Liver (tissue), 9 donors: Measurements from ENCODE around the gene RBM39. TPM values are rescaled to one million over a fixed set of nuclear protein-coding genes. Genes with fewer than 3 reads are reported as not detected.
"Not testable (repeated sequence)": the region's sequence is repeated elsewhere in the genome, so short reads cannot be mapped to it uniquely, and the experiment has no call there.

Experiments used
- DNase-seq: peaks from one replicate; pipeline ENCODE4 v3.0.0-alpha.2; 2017; ENCODE audit warnings: low spot score
- H3K27ac ChIP-seq, 2 donors: one replicate each; pipeline ENCODE4 v1.7.0; 2013; ENCODE audit warnings: inconsistent platforms in 2 of 2, low read length in 2 of 2, control low read depth in 1 of 2, low read depth in 1 of 2, mild to moderate bottlenecking in 1 of 2
- H3K27me3 ChIP-seq, 4 donors: one replicate each; pipeline versions ENCODE4 v1.6.1 to v1.7.0; 2013; ENCODE audit warnings: low read length in 3 of 4, inconsistent platforms in 1 of 4, mild to moderate bottlenecking in 1 of 4, moderate library complexity in 1 of 4; ENCODE audit not compliant: control insufficient read depth in 4 of 4, insufficient read depth in 4 of 4
- H3K36me3 ChIP-seq, 4 donors: one replicate each; pipeline versions ENCODE4 v1.6.1 to v1.7.0; 2013; ENCODE audit warnings: low read length in 3 of 4, mild to moderate bottlenecking in 3 of 4, low read depth in 1 of 4, moderate library complexity in 1 of 4; ENCODE audit not compliant: control insufficient read depth in 4 of 4, insufficient read depth in 3 of 4
- H3K4me1 ChIP-seq, 4 donors: one replicate each; pipeline versions ENCODE4 v1.6.1 to v1.7.0; 2013; ENCODE audit warnings: low read length in 3 of 4, mild to moderate bottlenecking in 3 of 4, moderate library complexity in 1 of 4; ENCODE audit not compliant: control insufficient read depth in 4 of 4, insufficient read depth in 4 of 4
- H3K4me3 ChIP-seq, 3 donors: one replicate each; pipeline versions ENCODE4 v1.6.1 to v1.7.0; 2013; ENCODE audit warnings: low read length in 3 of 3, control low read depth in 1 of 3, low read depth in 1 of 3, mild to moderate bottlenecking in 1 of 3
- H3K9ac ChIP-seq, 2 donors: one replicate each; pipeline ENCODE4 v1.7.0; 2013; ENCODE audit warnings: low read length in 2 of 2, mild to moderate bottlenecking in 2 of 2, moderate library complexity in 2 of 2, control low read depth in 1 of 2, low read depth in 1 of 2
- H3K9me3 ChIP-seq, 4 donors: one replicate each; pipeline versions ENCODE4 v1.6.1 to v1.7.0; 2013; ENCODE audit warnings: low read length in 3 of 4; ENCODE audit not compliant: control insufficient read depth in 4 of 4
- FOXA1 ChIP-seq: IDR thresholded peaks from 2 replicates; pipeline ENCODE4 v1.6.1; 2016; ENCODE audit warnings: antibody characterized with exemption
- GABPA ChIP-seq, 2 donors: IDR thresholded peaks in 1 of 2; conservative IDR thresholded peaks in 1 of 2; 2 replicates each; pipeline ENCODE4 v1.6.1; 2016; ENCODE audit warnings: antibody characterized with exemption in 2 of 2, mild to moderate bottlenecking in 1 of 2, moderate library complexity in 1 of 2
- JUND ChIP-seq, 2 donors: IDR thresholded peaks; 2 replicates each; pipeline ENCODE4 v1.6.1; 2016; ENCODE audit warnings: antibody characterized with exemption in 2 of 2
- RAD21 ChIP-seq, 2 donors: IDR thresholded peaks; 2 replicates each; pipeline ENCODE4 v1.6.1; 2016; ENCODE audit warnings: antibody characterized with exemption in 2 of 2, mild to moderate bottlenecking in 2 of 2
- RXRA ChIP-seq, 2 donors: IDR thresholded peaks; 2 replicates each; pipeline ENCODE4 v1.6.1; 2017 to 2018; ENCODE audit warnings: antibody characterized with exemption in 2 of 2, mild to moderate bottlenecking in 1 of 2
- YY1 ChIP-seq: IDR thresholded peaks from 2 replicates; pipeline ENCODE4 v1.6.1; 2016; ENCODE audit warnings: antibody characterized with exemption, mild to moderate bottlenecking
- WGBS: extraction: QIAGEN DNeasy Blood & Tissue Kit; methylation state at CpG from one replicate; pipeline ENCODE4 v1.1.7; 2013; 5-methylcytosine and 5-hydroxymethylcytosine counted together
- polyA plus RNA-seq, 2 donors: library from polyadenylated mRNA; stranded (reverse) in 1 of 2; unstranded in 1 of 2; fragments of 200-250 nt in 1 of 2; fragments of >200 nt in 1 of 2; fragmentation: Nextera tagmentation in 1 of 2; extraction: Ambion mirVana in 1 of 2; gene quantifications; one replicate each; pipeline versions ENCODE4 v1.2.1 to v1.2.3, GENCODE V29; 2013 to 2015
- total RNA-seq, 2 donors: library from RNA; depleted of rRNA; stranded (reverse); fragments of >200 nt; gene quantifications; one replicate each; pipeline ENCODE4 v1.2.3, GENCODE V29; 2014
- TF ChIP-seq, protein P1 (sequence below): IDR thresholded peaks from 2 replicates; pipeline ENCODE4 v1.6.1; 2016; ENCODE audit warnings: antibody characterized with exemption
- donor health status: healthy.
- donor health status: healthy.
- donor health status: healthy.
- donor health status: healthy.
- donor health status: healthy.

Gene RBM39
- total and polyA plus RNA-seq, 4 donors: 57.2 to 211 (median 198) TPM

- TF ChIP-seq RAD21 (IDR thresholded peaks at IDR 0.05): no peak
Measured at GRCh38 chr20:35757098-35757705, 15.1 kb upstream of the RBM39 start (continued).

DNA sequence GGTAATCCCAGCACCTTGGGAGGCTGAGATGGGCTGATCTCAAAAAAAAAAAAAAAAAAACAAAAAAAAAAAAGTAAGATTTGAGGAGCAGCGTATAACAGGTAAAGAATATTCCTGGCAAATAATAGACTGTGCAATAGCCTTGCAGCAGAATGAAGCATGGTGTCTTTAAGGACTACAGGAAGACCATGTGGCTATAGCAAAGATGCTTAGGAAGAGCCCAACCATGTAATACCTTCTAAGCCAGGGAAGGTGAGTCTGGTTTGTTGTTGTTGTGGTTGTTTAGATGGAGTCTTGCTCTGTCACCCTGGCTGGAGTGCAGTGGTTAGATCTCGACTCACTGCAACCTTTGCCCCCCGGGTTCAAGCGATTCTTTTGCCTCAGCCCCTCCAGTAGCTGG is 14.3 kb upstream of the RBM39 start:
- H3K27me3 ChIP-seq: no peaks in the 10 kb centered on the region
- H3K36me3 ChIP-seq: no peaks in the 10 kb centered on the region
- no peaks in the 10 kb centered on the region for H3K9me3 ChIP-seq
- no peak overlapping the region for H3K4me3 ChIP-seq
- no peak for TF ChIP-seq FOXA1
- DNase-seq: no peak
- H3K4me1 ChIP-seq: no peaks in the 10 kb centered on the region
- 96% methylated on average over 4 of the region's 4 CpGs for WGBS
- no peak overlapping the region for H3K27ac ChIP-seq
- no peak overlapping the region for H3K9ac ChIP-seq

DNA sequence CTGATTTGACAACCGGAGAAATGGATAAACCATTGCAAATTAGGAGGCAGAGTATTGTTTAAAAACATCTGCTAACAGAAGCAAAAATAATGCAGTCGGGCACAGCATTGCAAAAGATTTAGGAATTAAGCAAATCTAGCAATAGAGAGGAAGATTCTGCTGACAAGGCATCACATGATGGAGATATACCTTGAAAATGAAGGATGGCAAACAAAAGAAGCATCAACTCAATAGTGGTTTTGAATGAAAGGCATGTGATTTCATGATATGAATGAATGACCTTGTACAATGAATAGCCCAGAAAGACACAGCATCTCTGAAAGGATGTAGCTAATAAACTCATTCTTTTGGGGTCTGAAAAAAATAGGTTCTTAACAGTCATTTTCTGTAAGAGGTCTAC is 8.6 kb upstream of the RBM39 start:
- no peak for DNase-seq
- Histone ChIP-seq H3K27ac (no peak overlapping the region), H3K9ac (no peak overlapping the region), H3K36me3 (no peaks in the 10 kb centered on the region), H3K9me3 (no peaks in the 10 kb centered on the region), H3K4me3 (no peak overlapping the region), H3K27me3 (no peaks in the 10 kb centered on the region), H3K4me1 (no peaks in the 10 kb centered on the region)
- WGBS: 80% methylated on average over 2 of the region's 2 CpGs
- TF ChIP-seq FOXA1 (no peak), GABPA (IDR thresholded peaks at IDR 0.05 in 1 of 2, conservative IDR thresholded peaks at IDR 0.05 in 1 of 2) (no peak), JUND (IDR thresholded peaks at IDR 0.05) (no peak), RXRA (IDR thresholded peaks at IDR 0.05) (no peak)
- TF ChIP-seq, protein P1, sequence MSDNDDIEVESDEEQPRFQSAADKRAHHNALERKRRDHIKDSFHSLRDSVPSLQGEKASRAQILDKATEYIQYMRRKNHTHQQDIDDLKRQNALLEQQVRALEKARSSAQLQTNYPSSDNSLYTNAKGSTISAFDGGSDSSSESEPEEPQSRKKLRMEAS: no peak

DNA sequence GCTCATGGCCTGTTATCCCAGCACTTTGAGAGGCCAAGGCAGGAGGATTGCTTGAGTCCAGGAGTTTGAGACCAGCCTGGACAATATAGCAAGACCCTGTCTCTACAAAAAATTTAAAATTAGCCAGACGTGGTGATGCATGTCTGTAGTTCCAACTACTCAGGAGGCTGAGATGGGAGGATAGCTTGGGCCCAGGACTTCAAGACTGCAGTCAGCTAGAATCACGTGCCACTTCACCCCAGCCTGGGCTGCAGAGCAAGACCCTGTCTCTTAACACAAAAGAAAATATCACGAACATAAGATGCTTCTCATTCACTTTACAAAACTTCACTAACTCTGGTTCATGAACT is 2.4 kb upstream of the RBM39 start:
- H3K9ac ChIP-seq, H3K4me3 ChIP-seq: not testable (repeated sequence)
- WGBS: 97% methylated on average over 3 of the region's 3 CpGs

DNA sequence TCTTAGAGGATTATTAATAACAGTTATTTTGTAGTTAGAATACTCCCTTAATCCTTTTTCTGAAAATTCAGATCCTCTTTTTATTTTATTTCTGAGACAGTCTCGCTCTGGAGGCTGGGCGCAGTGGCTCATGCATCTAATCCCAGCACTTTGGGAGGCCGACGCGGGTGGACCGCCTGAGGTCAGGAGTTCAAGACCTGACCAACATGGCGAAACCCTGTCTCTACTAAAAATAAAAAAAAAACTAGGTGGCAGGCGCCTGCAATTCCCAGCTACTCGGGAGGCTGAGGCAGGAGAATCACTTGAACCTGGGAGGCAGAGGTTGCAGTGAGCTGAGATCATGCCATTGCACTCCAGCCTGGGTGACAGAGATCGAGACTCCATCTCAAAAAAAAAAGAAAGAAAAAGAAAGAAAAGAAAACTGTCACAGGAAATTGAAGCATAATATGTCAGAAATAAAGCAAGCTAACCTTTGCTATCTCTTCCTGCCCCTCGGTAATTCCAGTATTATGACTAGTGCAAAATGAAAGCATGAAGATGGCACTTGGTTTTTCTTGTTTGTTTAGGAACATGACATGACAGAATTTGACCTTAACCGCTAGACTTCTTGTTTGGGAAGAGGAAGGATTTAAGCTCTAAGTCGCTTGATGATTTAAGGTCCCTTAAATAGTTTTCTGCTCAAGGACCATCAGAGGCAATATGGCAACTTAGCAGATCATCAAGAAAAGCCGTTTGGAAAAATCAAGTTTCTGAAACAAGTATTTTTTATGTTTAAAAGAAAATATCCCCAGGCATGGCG is 1.8 kb upstream of the RBM39 start:
- Histone ChIP-seq H3K27ac (peak overlapping the region; percentile 98), H3K27me3 (no peaks in the 10 kb centered on the region), H3K36me3 (peaks cover 2 to 14% (median 10%) of the 10 kb centered on the region in 4 donors), H3K4me3 (peak overlapping the region in 2 of 3 donors; percentile 26 to 81), H3K4me1 (peaks cover 3 to 24% (median 19%) of the 10 kb centered on the region in 4 donors), H3K9me3 (no peaks in the 10 kb centered on the region), H3K9ac (peak overlapping the region in 1 of 2 donors; percentile 100)
- TF ChIP-seq YY1: peak; percentile 82
- TF ChIP-seq RXRA (IDR thresholded peaks at IDR 0.05): peak in 1 of 2 donors; percentile 17
- no peak for TF ChIP-seq RAD21 (IDR thresholded peaks at IDR 0.05)
- WGBS: 46% methylated on average over 15 of the region's 15 CpGs
- DNase-seq: no peak

More for the DNA sequence above, 2.4 kb upstream of the RBM39 start:
- not testable (repeated sequence) for H3K9me3 ChIP-seq, DNase-seq, H3K27me3 ChIP-seq, H3K36me3 ChIP-seq
- Histone ChIP-seq H3K27ac (peak overlapping the region; percentile 98), H3K4me1 (peaks cover 0 to 18% (median 15%) of the 10 kb centered on the region in 4 donors)
